Subcutaneous adipose tissue (tissue), 4 donors: ENCODE measurements around the gene ROBO1. TPM values are rescaled to one million over a fixed set of nuclear protein-coding genes. Genes with fewer than 3 reads are reported as not detected.

Experiments
- CTCF ChIP-seq: fragments of 450-650 bp; IDR thresholded peaks from one replicate; pipeline ENCODE4 v1.5.1; 2016; ENCODE audit warnings: low read depth, mild to moderate bottlenecking, control low read depth, antibody characterized with exemption, moderate library complexity
- total RNA-seq, 4 donors: library from RNA; depleted of rRNA; stranded (reverse); fragments of >200 nt; gene quantifications; one replicate each; pipeline ENCODE4 v1.1.0, GENCODE V29; 2016

ROBO1 gene
- total RNA-seq, 4 donors from 2014 or later: 26.6 to 34.0 (median 30.8) TPM

GRCh38 chr3:79564192-79564591 is 203.6 kb downstream of the ROBO1 start:
- no peak for TF ChIP-seq CTCF

- no peak for TF ChIP-seq CTCF
Observed at GRCh38 chr3:79560698-79561097, 207.1 kb downstream of the ROBO1 start.

- TF ChIP-seq CTCF: no peak
Observed at GRCh38 chr3:79558943-79559342, 208.9 kb downstream of the ROBO1 start.

GRCh38 chr3:79555655-79556054 is 212.1 kb downstream of the ROBO1 start:
- no peak for TF ChIP-seq CTCF

DNA sequence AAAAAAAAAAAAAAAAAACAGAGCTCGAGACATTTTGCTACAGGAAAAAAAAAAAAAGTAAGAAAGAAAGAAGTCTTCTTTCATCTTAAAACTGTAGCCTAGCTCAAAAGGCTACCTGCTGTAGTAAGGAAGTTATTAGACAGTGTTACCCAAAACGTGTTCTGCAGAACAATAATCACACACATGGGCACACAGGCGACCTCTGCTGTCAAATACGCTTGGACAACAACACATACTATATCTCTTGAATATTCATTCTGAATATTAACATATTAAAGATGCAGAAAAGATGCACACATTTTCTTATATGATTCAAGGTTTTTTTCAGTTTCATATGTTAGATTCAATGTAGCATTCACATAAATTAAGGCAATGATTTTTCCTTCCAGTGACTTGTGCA is 215.8 kb downstream of the ROBO1 start:
- no peak for TF ChIP-seq CTCF

DNA sequence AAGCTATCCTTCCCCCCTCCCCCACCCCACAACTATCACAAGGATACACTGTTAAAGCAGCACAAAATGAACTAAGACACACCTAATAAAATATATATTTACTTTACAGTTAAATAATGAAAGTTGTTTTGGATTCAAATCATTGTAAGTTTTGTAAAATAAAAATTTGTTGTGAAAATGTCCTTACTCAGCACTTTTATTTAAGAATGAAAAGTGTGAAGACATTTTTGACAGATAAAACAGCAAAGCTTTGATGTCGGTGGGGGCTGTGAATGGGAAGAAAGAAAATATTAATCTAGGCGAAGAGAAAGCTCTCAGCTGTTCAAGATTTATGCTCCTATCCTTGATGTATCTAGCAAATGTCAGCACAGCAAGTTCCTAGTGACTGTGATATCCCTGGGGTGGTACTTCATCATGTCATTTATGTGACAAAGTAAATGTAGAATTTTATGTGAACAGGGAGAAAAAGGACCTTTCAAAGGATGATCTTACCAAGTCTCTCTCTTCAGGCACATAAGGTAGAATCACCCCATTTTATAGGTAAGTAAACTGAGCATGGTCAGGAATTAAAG is 216.4 kb downstream of the ROBO1 start:
- no peak for TF ChIP-seq CTCF

DNA sequence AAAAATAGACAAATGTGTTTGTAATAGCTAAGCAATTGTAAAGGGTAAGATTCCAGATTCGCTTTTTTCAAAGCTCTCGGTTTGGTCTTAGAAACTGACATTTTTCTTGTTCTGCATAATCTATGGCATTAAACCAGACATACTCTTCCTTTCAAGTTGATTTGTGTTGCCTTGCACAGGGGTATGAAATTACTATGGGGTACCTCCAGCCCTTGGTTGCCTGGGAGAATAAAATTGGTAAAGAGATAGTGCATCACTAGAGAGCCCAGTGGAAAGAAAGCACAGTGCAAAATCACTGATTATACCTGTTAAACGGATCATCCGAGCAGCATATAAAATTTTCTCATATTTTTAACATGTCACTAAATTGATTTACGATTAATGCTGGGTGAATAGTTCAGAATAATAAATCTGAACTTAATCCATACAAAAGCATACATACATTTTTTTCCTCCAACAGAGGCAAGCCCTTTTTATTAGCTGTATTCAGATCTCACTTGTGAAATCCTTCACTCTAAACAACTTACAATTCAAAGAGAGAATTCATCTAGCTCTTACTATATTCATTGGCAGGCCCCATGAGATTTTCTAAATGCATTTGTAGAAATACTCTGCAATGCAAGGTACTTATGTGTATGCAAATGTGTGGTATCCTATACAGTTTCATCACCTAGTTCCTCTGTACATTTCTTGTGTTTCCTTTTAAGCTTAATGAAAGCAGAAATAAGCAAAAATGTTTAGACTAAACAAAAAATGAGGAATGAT is 224.4 kb downstream of the ROBO1 start:
- TF ChIP-seq CTCF: no peak
